Gastrocnemius medialis (tissue), 4 donors: ENCODE data around the gene PTN. TPM values are rescaled to one million over a fixed set of nuclear protein-coding genes. Genes with fewer than 3 reads are reported as not detected.

Experiments
- ATAC-seq, 2 donors: fragments of 150-250 bp; one replicate each; pipeline ENCODE4 v1.9.1; 2016
- DNase-seq, 2 donors: peaks; one replicate each; pipeline ENCODE4 v3.0.0-alpha.2; 2019
- H3K27ac ChIP-seq, 4 donors: fragments of 200-600 bp; sonication (generic); 1 replicate in 1 of 4; 2 replicates in 3 of 4; pipeline ENCODE4 v1.5.1; 2016 to 2018; ENCODE audit warnings: mild to moderate bottlenecking in 2 of 4, moderate library complexity in 1 of 4
- H3K27me3 ChIP-seq, 3 donors: fragments of 200-600 bp; sonication (generic) in 2 of 3; 1 replicate in 1 of 3; 2 replicates in 2 of 3; pipeline versions ENCODE4 v1.5.1 to v1.6.0; 2016 to 2019; ENCODE audit warnings: mild to moderate bottlenecking in 1 of 3, moderate library complexity in 1 of 3
- H3K36me3 ChIP-seq, 2 donors: fragments of 200-600 bp; sonication (generic) in 1 of 2; one replicate each; pipeline ENCODE4 v1.5.1; 2017 to 2018
- H3K4me1 ChIP-seq, 2 donors: fragments of 200-600 bp; sonication (generic) in 1 of 2; one replicate each; pipeline ENCODE4 v1.5.1; 2016 to 2017; ENCODE audit warnings: mild to moderate bottlenecking in 2 of 2
- H3K4me3 ChIP-seq, 4 donors: fragments of 200-600 bp; sonication (generic) in 3 of 4; 1 replicate in 1 of 4; 2 replicates in 3 of 4; pipeline ENCODE4 v1.5.1; 2016 to 2019; ENCODE audit warnings: mild to moderate bottlenecking in 2 of 4
- H3K9me3 ChIP-seq, 3 donors: fragments of 200-600 bp; sonication (generic) in 2 of 3; 1 replicate in 1 of 3; 2 replicates in 2 of 3; pipeline ENCODE4 v1.5.1; 2016 to 2019
- POLR2A ChIP-seq, 2 donors: fragments of 450-650 bp; IDR thresholded peaks; one replicate each; pipeline ENCODE4 v1.6.1; 2017; ENCODE audit warnings: antibody characterized with exemption in 2 of 2, mild to moderate bottlenecking in 2 of 2, moderate library complexity in 2 of 2
- in situ Hi-C, 4 donors: fragments of 200-750 bp; cut with MboI; loops; one replicate each; pipeline versions ENCODE4 v1.15.0 to v1.8.0; 2017; ENCODE audit warnings: low sequenced_read_pairs in 4 of 4
- intact Hi-C: fragments of 100-400 bp; cut with DNase I; formaldehyde crosslinking; loops from one replicate; pipeline ENCODE4 v1.15.1; 2023; ENCODE audit warnings: low total_unique reads
- total RNA-seq, 4 donors: library from RNA; depleted of rRNA; stranded (reverse); fragments of >200 nt; gene quantifications; one replicate each; pipeline versions ENCODE4 v1.1.0 to v1.2.3, GENCODE V29; 2016
- TF ChIP-seq, protein P1 (sequence below), 5 experiments: fragments of 450-650 bp in 3 of 5; fragments of 200-600 bp in 2 of 5; sonication (generic) in 2 of 5; IDR thresholded peaks in 4 of 5; conservative IDR thresholded peaks in 1 of 5; 1 replicate in 4 of 5; 2 replicates in 1 of 5; pipeline ENCODE4 v1.5.1; 2016 to 2019; ENCODE audit warnings: antibody characterized with exemption in 5 of 5, mild to moderate bottlenecking in 3 of 5, moderate library complexity in 3 of 5

Gene PTN
- total RNA-seq, 4 donors from 2014 or later: 0.29 to 0.87 (median 0.46) TPM; not detected in 1

DNA sequence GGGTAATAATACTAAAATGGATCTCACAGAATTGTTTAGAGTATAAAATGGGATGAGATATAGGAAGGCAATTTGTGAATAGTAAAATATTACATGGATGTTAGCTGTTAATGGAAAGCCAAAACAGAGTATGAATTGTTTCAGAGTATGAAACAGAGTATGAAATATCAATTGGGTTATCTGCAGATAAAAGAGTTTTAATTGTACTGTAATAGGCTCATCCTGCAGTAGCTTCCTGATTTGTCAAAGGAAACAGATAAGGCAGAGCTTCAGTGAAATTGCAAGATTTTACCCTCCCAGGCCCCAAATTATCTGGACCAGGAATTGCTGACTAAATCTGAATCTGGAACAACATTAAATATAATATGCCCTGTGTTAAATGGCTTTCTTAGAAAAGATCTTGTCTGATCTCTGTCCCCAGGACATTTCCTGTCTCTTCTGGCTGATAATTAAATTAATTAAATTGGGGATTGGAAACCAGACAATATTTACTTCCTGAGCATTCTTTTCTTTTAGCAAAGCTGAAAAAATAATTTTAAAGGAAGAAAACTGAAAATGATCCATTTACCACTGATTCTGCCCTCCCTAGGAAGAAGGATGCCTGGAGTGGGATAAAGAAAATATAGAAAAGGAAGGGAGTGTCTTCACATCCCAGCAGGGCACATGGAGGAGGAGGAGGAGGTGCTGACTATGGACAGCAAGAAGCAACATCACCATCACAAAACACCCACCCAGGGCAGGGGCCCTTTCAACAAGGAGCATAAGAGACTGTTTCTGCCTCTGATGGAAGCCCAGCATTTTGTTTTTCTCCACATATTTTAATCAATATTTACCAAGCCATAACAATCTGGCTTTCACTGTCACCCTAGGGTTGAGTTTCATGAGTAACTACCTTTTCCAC, 18.5 kb downstream of the PTN start:
- Histone ChIP-seq H3K4me1 (no peaks in the 10 kb centered on the region), H3K4me3 (no peak overlapping the region), H3K9me3 (no peaks in the 10 kb centered on the region), H3K36me3 (no peaks in the 10 kb centered on the region), H3K27ac (no peak overlapping the region), H3K27me3 (no peaks in the 10 kb centered on the region)
- DNase-seq: no peak
- in situ Hi-C loops: no loop called here
- TF ChIP-seq, protein P1, sequence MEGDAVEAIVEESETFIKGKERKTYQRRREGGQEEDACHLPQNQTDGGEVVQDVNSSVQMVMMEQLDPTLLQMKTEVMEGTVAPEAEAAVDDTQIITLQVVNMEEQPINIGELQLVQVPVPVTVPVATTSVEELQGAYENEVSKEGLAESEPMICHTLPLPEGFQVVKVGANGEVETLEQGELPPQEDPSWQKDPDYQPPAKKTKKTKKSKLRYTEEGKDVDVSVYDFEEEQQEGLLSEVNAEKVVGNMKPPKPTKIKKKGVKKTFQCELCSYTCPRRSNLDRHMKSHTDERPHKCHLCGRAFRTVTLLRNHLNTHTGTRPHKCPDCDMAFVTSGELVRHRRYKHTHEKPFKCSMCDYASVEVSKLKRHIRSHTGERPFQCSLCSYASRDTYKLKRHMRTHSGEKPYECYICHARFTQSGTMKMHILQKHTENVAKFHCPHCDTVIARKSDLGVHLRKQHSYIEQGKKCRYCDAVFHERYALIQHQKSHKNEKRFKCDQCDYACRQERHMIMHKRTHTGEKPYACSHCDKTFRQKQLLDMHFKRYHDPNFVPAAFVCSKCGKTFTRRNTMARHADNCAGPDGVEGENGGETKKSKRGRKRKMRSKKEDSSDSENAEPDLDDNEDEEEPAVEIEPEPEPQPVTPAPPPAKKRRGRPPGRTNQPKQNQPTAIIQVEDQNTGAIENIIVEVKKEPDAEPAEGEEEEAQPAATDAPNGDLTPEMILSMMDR (IDR thresholded peaks at IDR 0.05 in 4 of 5, conservative IDR thresholded peaks at IDR 0.05 in 1 of 5): no peak
- no peak for TF ChIP-seq POLR2A (IDR thresholded peaks at IDR 0.05)
- ATAC-seq: no peak
- intact Hi-C loops: no loop called here

DNA sequence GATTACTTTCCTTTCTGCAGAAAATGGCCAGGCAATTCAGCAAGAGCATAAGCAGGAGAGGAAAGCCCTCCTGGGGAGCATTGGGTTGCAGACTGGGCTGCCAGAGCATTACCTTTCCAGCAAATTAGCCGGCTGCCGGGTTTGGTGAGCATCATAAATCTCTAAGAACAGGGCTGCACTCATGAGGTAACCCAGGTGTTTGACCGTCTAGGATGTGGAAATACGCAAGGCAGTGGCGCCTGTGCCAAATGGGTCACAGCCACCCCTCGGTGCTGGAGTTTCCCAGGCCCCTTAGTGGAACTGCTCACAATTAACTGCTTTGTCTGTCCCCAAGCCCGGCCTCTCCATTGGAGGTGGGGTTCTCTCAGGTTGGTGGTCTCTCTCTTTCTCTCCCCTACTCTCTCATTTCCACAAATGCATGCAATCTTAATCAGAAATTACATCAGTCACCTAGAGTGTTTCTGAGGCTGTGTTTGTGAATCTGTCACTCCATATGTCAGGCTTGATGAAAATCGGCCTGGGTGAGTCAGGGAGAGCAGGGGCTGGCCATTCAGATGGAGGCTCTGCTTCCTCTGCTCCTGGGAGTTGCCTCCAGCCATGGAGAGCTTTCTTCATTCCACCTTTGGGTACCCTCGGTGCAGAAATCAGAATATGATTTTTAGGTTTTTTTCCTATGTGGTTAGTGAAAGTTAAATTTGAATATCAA, 26.7 kb downstream of the PTN start:
- in situ Hi-C loops: no loop called here
- Histone ChIP-seq H3K27ac (no peak overlapping the region), H3K4me3 (no peak overlapping the region), H3K36me3 (no peaks in the 10 kb centered on the region), H3K4me1 (no peaks in the 10 kb centered on the region), H3K9me3 (no peaks in the 10 kb centered on the region), H3K27me3 (no peaks in the 10 kb centered on the region)
- DNase-seq: no peak
- intact Hi-C loops: no loop called here
- TF ChIP-seq, protein P1 (IDR thresholded peaks at IDR 0.05 in 4 of 5, conservative IDR thresholded peaks at IDR 0.05 in 1 of 5): no peak
- TF ChIP-seq POLR2A (IDR thresholded peaks at IDR 0.05): no peak
- no peak for ATAC-seq

DNA sequence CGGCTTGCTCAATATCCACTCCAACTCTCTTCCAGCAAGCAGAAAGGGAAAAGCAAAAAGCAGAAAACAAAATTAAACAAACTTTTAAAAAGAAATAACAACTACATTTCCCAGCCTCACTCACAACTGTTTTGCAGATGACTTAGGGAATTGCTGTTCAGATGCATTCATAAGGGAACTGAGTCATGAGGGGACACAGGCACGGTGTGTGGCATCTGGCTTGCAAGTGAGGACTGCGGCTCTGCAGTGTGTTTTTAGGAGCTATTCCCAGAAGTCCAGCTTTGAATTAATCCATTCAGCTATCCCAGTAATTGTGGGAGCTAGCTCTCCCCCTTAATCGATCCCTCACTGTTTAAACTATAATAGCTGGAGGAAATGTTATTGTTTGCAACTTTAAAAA, 30.3 kb downstream of the PTN start:
- intact Hi-C loops: no loop called here
- no peaks in the 10 kb centered on the region for H3K4me1 ChIP-seq
- H3K27me3 ChIP-seq: no peaks in the 10 kb centered on the region
- H3K9me3 ChIP-seq: no peaks in the 10 kb centered on the region
- in situ Hi-C loops: no loop called here
- no peak for TF ChIP-seq POLR2A (IDR thresholded peaks at IDR 0.05)
- TF ChIP-seq, protein P1 (IDR thresholded peaks at IDR 0.05 in 4 of 5, conservative IDR thresholded peaks at IDR 0.05 in 1 of 5): no peak
- no peak overlapping the region for H3K27ac ChIP-seq
- H3K36me3 ChIP-seq: no peaks in the 10 kb centered on the region
- DNase-seq: no peak
- H3K4me3 ChIP-seq: no peak overlapping the region
- ATAC-seq: no peak

- H3K4me1 ChIP-seq: no peaks in the 10 kb centered on the region
- no peaks in the 10 kb centered on the region for H3K27me3 ChIP-seq
- no peak for DNase-seq
- TF ChIP-seq, protein P1 (IDR thresholded peaks at IDR 0.05 in 4 of 5, conservative IDR thresholded peaks at IDR 0.05 in 1 of 5): no peak
- TF ChIP-seq POLR2A (IDR thresholded peaks at IDR 0.05): no peak
- H3K9me3 ChIP-seq: no peaks in the 10 kb centered on the region
- no peaks in the 10 kb centered on the region for H3K36me3 ChIP-seq
- H3K4me3 ChIP-seq: no peak overlapping the region
- ATAC-seq: no peak
- intact Hi-C loops: no loop called here
- H3K27ac ChIP-seq: no peak overlapping the region
- in situ Hi-C loops: no loop called here
Observed at GRCh38 chr7:137306748-137307147, 36.8 kb downstream of the PTN start.
